Neuron (in vitro differentiated cells): ENCODE measurements around the gene MRS2.

ENCODE experiments used
- H2AFZ ChIP-seq: one replicate; pipeline ENCODE4 v1.6.1; 2013; ENCODE audit warnings: low read depth, mild to moderate bottlenecking, inconsistent platforms, low read length, moderate library complexity
- H3K27me3 ChIP-seq: one replicate; pipeline ENCODE4 v1.6.1; 2013; ENCODE audit warnings: low read length; ENCODE audit not compliant: insufficient read depth
- H3K36me3 ChIP-seq: one replicate; pipeline ENCODE4 v1.6.1; 2013; ENCODE audit warnings: low read length; ENCODE audit not compliant: insufficient read depth
- H3K4me1 ChIP-seq: one replicate; pipeline ENCODE4 v1.6.1; 2013; ENCODE audit warnings: low read length; ENCODE audit not compliant: insufficient read depth
- H3K4me3 ChIP-seq: 2 replicates; pipeline ENCODE4 v1.5.1; 2013; ENCODE audit warnings: mild to moderate bottlenecking, low read length, moderate library complexity
- H3K9me3 ChIP-seq: one replicate; pipeline ENCODE4 v1.6.1; 2013; ENCODE audit warnings: low read length

The MRS2 gene

DNA sequence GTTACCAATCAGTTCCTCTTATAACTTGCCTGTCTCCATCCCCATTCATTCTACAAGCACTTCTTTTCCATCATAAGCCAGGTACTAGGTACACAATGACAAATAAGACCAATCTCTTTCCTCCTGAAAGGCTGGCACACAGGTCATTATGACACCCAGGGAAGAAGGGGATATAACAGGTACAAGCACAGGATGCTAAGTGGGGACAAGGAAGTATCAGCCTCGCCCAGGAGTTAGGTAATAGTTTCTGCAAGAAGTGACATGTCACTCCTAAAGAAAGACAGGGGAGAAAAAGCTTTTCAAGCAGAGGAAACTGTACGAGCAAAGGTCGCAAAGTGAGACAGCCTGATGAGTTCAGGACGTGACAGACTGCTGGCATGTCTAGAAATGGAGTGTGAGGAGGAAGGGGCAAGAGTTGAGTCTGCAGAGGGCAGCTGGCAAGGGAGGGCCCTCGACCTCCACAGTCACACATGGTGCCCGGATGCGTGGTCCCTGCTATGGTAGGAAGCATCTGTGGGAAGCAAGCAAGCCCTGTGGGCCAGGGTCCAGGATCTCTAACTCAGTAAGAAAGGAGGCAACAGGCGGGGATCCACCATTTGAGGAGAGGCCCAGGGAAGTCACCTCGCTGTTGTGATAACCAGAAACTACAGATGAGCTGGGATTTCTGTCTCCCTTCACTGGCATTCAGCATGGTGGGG is 46.2 kb downstream of the MRS2 start:
- no peaks in the 10 kb centered on the region for H3K9me3 ChIP-seq
- H3K4me3 ChIP-seq = no peak overlapping the region
- H3K27me3 ChIP-seq = no peaks in the 10 kb centered on the region
- H3K4me1 ChIP-seq = no peaks in the 10 kb centered on the region
- H2AFZ ChIP-seq = no peak overlapping the region
- no peaks in the 10 kb centered on the region for H3K36me3 ChIP-seq

- Histone ChIP-seq H3K4me1 (no peaks in the 10 kb centered on the region), H3K36me3 (no peaks in the 10 kb centered on the region)
These were observed 49.0 kb downstream of the MRS2 start for GRCh38 chr6:24451581-24452388.

DNA sequence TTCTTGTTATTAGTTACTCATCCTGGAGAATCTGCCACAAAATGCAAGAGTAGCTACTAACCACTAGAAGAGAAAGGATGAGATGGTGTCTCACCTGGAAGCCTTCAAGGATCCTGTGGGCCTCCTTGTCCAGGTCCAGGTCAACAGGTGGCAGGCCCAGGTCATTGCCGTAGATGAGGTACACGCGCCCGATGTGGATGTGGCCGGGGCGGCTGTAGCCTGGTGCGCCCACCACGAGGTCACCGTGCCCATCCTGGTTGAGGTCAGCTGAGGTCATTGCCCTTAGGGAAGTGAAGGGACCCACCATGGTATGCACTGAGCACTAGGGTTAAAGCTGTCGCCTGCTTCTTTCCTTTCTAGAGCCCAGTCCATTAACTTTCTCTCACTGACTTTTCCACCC is 51.2 kb downstream of the MRS2 start:
- no peak overlapping the region for H3K4me3 ChIP-seq
- H3K36me3 ChIP-seq = no peaks in the 10 kb centered on the region
- no peaks in the 10 kb centered on the region for H3K9me3 ChIP-seq
- H3K4me1 ChIP-seq = no peaks in the 10 kb centered on the region
- H2AFZ ChIP-seq = no peak overlapping the region
- H3K27me3 ChIP-seq = no peaks in the 10 kb centered on the region

More at GRCh38 chr6:24451581-24452388, 49.0 kb downstream of the MRS2 start:
- Histone ChIP-seq H2AFZ (no peak overlapping the region), H3K27me3 (no peaks in the 10 kb centered on the region), H3K9me3 (no peaks in the 10 kb centered on the region), H3K4me3 (no peak overlapping the region)

- Histone ChIP-seq H3K27me3 (no peaks in the 10 kb centered on the region), H3K4me3 (no peak overlapping the region), H3K36me3 (no peaks in the 10 kb centered on the region), H2AFZ (no peak overlapping the region), H3K9me3 (no peaks in the 10 kb centered on the region), H3K4me1 (no peaks in the 10 kb centered on the region)
These were observed 51.7 kb downstream of the MRS2 start for GRCh38 chr6:24454452-24454851.

DNA sequence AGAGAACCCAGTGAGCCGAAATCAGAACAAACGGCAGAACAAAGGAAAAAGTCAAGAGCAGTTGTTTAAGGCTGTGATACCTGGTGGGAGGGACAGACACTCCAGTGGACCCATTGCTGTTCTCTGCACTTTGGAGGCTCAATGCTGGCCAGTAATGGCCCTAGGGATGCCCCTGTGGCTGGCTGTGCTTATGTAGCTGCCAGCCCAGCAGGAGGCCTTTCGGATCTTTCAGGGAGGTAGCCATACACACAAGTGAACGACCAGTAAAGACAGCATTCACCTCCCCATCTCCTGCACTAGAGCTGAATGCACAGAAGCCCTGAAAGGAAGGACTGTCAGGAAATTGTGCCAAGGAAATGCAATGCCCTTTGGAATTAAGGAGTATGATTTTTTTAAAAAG is 52.3 kb downstream of the MRS2 start:
- H3K27me3 ChIP-seq = no peaks in the 10 kb centered on the region
- no peak overlapping the region for H3K4me3 ChIP-seq
- H2AFZ ChIP-seq = no peak overlapping the region
- no peaks in the 10 kb centered on the region for H3K4me1 ChIP-seq
- no peaks in the 10 kb centered on the region for H3K36me3 ChIP-seq
- H3K9me3 ChIP-seq = no peaks in the 10 kb centered on the region

GRCh38 chr6:24458134-24458533 is 55.4 kb downstream of the MRS2 start:
- Histone ChIP-seq H3K27me3 (no peaks in the 10 kb centered on the region), H3K4me3 (no peak overlapping the region), H3K36me3 (no peaks in the 10 kb centered on the region), H3K4me1 (no peaks in the 10 kb centered on the region), H3K9me3 (peaks cover 2% of the 10 kb centered on the region), H2AFZ (no peak overlapping the region)

DNA sequence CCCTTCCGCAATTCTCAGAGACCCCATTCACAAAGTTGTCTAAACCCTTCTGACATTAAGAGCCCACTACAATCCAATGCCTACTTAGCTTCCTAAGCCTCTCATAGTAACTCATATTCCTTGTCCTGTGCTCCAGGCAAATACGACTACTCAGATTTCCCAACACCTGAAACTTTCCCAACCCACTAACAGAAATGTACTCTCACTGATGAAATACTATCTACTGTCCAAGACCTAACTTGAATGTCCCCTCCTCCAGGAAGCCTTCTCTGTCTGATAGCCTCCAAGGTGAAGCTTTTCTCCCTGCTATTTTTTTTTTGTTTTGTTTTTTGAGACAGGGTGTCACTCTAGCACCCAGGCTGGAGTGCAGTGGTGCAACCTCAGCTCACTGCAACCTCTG is 56.2 kb downstream of the MRS2 start:
- Histone ChIP-seq H3K36me3 (no peaks in the 10 kb centered on the region), H3K9me3 (peaks cover 2% of the 10 kb centered on the region), H2AFZ (no peak overlapping the region), H3K4me1 (no peaks in the 10 kb centered on the region), H3K27me3 (no peaks in the 10 kb centered on the region), H3K4me3 (no peak overlapping the region)

DNA sequence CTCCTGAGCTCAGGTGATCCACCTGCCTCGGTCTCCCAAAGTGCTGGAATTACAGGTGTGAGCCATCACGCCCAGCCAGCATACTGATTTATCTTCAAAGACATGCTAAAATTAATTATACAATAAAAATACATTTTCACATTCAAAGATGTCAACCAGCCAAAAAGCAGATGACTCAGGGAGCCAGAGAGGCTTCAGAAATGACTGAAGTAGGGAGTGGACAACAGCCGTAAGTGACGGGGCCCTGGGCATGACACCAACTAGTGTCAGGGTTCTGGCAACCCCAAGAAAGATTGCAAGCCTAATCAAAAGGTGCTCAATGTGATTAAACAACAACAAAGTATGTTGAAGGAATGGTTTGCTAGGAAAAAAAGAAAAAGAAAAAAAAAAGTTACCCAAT is 58.2 kb downstream of the MRS2 start:
- H3K4me1 ChIP-seq = no peaks in the 10 kb centered on the region
- no peak overlapping the region for H3K4me3 ChIP-seq
- H2AFZ ChIP-seq = no peak overlapping the region
- H3K9me3 ChIP-seq = peaks cover 2% of the 10 kb centered on the region
- H3K36me3 ChIP-seq = no peaks in the 10 kb centered on the region
- H3K27me3 ChIP-seq = no peaks in the 10 kb centered on the region

- Histone ChIP-seq H3K4me3 (no peak overlapping the region), H3K36me3 (no peaks in the 10 kb centered on the region), H3K9me3 (peaks cover 2% of the 10 kb centered on the region), H3K4me1 (no peaks in the 10 kb centered on the region), H3K27me3 (no peaks in the 10 kb centered on the region), H2AFZ (no peak overlapping the region)
These were observed 61.7 kb downstream of the MRS2 start for GRCh38 chr6:24464253-24465038.

- Histone ChIP-seq H3K27me3 (no peaks in the 10 kb centered on the region), H3K4me3 (no peak overlapping the region), H3K4me1 (no peaks in the 10 kb centered on the region), H3K9me3 (no peaks in the 10 kb centered on the region), H2AFZ (no peak overlapping the region), H3K36me3 (no peaks in the 10 kb centered on the region)
These were observed 67.1 kb downstream of the MRS2 start for GRCh38 chr6:24469811-24470210.

GRCh38 chr6:24472181-24472580 is 69.4 kb downstream of the MRS2 start:
- Histone ChIP-seq H3K4me3 (no peak overlapping the region), H3K36me3 (no peaks in the 10 kb centered on the region), H3K27me3 (no peaks in the 10 kb centered on the region), H3K4me1 (no peaks in the 10 kb centered on the region), H3K9me3 (no peaks in the 10 kb centered on the region), H2AFZ (no peak overlapping the region)
